HG02938 (cell line): Measurements from ENCODE around the gene KRTAP3-1.
"Not testable (repeated sequence)": the region's sequence is repeated elsewhere in the genome, so short reads cannot be mapped to it uniquely, and the experiment has no call there.

Experiments used
- ATAC-seq: cut with Tn5 transposase; IDR thresholded peaks from one replicate; pipeline ENCODE4 v1.9.1; 2021; ENCODE audit warnings: mild to moderate bottlenecking, moderate library complexity; ENCODE audit not compliant: unreplicated experiment

Gene KRTAP3-1

DNA sequence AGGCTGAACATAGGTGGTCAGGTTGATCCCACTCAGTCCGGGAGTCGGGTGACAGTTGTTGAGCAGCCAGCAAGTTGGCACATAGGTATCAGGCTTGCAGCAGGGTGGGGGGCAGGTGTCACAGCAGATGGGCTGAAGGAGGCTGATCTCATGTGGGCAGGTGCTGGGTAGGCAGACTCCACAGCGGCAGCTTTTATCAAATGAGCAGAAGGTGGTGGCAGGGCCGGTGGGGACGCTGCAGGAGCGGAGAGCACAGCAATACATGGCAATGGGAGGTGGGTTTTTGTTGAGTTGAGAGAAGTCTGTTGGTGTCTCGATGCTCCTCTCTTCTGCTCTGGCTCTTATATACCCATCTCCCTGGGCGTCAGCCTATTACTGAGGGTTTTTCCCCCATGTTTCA is at the start of gene KRTAP3-1:
TSS of gene KRTAP3-1 (minus strand) at position 318 of the 400 bp plus-strand sequence. CDS start at position 264, 54 bp downstream.
- ATAC-seq, result no peak

DNA sequence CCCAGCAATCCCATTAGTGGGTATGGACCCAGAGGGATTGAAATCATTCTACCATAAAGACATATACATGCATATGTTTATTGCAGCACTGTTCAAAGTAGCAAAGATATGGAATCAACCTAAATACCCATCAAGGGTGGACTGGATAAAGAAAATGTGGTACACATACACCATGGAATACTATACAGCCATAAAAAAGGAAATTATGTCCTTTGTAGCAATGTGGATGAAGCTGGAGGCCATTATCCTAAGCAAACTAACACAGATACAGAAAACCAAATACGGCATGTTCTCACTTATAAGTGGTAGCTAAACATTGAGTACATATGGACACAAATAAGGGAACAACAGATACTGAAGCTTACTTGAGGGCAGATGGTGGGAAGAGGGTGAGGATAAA is 48.6 kb upstream of the KRTAP3-1 start:
- no peak for ATAC-seq

DNA sequence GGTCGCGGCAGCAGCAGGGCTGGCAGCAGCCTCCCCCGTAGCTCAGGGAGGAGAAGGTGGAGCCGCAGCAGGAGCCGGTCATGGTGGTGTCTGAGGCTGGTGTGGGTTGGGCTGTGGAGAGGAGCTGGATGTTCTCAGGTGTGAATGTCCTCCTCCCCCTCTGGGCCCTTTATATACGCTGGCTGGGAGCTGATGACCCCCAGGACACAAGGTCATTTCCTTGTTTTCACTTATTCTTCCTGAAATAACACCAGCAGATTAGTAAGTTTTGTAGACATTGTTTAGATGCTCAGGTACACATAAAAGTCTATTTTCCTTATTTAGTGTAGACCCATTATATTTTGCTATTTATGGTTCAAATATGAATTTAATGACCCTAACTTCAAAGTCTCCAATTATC is 46.2 kb upstream of the KRTAP3-1 start, which contains the start of gene KRTAP2-2:
TSS of gene KRTAP2-2 (minus strand) at position 101 of the 400 bp plus-strand sequence. CDS start at position 82, 19 bp downstream.
- ATAC-seq, result not testable (repeated sequence)

DNA sequence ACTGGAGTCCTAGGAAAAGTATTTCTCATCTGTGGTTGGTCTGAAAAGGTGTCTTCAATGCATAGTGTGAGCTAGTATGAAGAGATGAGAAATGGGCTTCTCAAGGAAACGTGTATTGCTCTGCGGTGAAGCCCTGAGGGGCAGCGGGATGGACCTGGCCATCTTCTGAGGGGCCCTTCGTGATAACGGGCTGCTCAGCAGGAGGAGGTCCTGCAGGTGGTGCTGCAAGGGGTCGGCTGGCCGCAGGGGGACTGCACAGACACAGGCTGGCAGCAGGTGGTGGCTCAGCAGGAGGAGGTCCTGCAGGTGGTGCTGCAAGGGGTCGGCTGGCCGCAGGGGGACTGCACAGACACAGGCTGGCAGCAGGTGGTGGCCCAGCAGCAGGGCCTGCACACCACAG is 45.6 kb upstream of the KRTAP3-1 start:
- ATAC-seq, result not testable (repeated sequence)

DNA sequence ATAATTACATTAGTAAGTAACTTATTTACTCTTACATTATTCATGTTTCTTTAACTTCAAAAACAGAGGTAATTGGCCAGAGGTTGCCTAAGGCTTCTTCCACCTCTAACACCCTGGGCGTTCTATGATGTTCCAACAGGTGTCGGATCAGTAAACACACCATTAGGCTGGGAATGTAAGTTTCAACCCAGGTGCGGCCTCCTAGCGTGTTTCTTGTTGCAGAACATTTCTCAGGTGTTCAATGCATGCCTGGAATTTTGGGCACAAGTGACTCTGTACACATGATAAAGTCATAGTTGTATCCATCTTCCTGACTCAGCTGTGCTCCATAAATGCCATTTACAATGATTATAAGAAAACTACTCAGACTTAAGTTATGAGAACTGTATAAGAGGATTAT is 45.1 kb upstream of the KRTAP3-1 start:
- no peak for ATAC-seq

DNA sequence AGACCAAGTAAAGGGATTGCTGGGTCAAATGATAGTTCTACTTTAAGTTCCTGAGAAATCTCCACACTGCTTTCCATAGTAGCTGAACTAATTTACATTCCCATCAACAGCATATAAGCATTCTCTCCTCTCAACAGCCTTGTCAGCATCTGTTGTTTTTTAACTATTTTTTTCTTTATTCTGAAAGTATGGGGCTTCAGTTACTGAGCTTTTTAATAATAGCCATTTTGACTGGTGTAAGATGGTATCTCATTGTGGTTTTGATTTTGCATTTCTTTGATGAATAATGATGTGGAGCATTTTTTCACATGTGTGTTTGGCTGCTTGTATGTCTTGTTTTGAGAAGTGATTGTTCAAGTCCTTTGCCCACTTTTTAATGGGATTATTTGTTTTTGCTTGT is 43.6 kb upstream of the KRTAP3-1 start:
- no peak for ATAC-seq

DNA sequence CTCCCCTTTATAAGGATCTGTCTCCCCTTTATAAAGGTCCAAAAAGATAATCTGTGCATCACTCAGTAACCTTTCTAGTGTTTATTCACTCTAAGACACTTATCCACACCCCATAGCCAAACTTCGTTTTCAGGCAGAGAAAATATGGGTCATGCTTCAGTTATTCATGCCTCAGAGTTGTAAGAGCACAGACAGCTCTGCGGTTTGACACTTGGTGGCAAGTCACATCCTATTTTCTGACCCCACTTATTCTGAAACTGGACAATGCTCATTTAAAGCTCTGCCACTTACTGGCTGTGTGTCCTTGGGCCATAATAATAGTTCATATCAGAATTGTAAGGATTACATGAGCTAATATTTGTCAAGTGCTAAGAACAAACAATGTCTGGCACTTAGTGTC is 40.2 kb upstream of the KRTAP3-1 start:
- ATAC-seq, result no peak

DNA sequence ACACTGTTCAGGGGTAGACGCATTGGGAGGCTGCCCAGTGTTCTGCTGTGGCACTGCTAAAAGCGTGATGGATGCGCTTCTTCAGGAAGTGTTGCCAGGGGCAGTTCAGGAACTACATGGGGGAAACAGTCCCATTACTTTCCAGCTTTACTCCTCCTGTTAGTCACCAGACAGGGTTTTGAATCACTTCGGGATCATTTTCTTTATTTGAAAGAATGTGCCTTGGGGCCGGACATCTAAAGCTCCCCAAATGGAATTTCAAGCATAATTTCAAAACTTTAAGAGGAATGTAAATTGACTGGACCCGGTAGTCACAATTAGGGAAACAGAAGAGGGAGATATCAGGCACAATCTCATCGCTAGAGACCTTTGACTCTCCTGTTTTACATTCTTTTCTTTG is 39.5 kb upstream of the KRTAP3-1 start:
- ATAC-seq, result no peak

DNA sequence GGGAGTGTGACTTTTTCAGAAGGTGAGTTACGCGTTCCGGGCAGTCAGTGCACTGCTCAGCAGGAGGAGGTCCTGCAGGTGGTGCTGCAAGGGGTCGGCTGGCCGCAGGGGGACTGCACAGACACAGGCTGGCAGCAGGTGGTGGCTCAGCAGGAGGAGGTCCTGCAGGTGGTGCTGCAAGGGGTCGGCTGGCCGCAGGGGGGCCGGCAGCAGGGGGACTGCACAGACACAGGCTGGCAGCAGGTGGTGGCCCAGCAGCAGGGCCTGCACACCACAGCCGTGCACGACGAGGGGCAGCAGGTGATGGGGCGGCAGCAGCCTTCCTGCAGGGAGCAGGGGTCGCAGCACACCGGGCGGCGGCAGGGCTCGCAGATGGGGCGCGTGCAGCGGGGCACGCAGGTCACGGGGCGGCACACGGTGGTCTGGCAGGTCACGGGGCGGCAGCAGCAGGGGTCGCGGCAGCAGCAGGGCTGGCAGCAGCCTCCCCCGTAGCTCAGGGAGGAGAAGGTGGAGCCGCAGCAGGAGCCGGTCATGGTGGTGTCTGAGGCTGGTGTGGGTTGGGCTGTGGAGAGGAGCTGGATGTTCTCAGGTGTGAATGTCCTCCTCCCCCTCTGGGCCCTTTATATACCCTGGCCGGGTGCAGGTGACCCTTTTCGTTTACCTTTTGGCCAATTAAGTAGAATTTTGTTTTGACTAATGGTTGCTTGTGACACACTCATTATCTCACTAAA is 38.0 kb upstream of the KRTAP3-1 start, which contains the start of gene KRTAP2-1:
TSS of gene KRTAP2-1 (minus strand) at position 582 of the 731 bp plus-strand sequence. CDS start at position 533, 49 bp downstream.
- ATAC-seq, result not testable (repeated sequence)

DNA sequence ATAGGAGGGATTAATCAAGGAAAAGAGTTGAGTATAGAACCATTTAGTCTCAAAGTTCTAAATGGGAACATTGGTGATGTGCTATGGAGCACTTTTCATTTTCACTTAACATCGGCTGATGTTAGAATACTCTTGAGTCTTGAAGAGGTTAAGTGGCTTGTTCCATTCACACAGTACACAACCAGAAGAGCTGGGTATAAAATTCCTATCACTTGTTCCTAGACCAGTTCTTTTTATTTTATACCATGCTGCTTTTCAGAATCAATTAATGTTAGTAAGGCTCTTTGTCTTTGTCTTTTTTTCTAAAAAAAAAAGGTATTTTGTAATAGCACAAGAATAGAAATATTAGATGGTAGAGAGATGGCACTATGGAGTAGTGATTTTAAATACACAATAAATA is 34.0 kb upstream of the KRTAP3-1 start:
- ATAC-seq, result no peak

DNA sequence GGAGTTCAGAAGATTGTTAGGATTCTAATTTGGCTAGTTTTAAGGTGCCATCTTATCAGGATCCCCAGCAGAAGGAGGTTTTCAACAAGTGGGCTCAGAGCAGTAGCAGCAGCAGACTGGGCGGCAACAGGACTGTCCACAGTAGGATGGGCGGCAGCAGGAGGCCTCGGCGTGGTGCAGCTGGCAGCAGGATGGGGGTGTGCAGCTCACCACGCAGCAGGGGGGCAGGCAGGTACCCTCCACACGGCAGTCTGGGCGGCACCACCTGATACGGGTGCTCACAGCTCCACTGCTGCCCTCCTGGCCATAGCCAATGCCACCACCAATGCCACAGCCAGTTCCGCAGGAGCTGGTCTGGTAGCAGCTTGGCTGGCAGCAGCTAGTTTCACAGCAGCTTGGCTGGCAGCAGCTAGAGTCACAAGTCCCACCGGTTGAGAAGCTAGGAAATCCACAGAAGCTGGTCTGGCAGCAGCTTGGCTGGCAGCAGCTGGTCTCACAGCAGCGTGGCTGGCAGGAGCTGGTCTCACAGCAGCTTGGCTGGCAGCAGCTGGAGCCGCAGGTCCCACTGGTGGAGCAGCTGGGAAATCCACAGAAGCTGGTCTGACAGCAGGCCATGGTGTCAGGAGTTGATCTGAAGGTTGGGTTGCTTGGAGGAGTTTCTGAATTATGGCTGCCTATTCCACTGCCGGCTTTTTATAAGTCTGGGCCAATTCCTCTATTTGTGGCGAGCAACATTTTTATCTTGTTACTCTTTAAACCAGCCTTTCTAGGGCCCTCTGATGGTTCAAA is 32.0 kb upstream of the KRTAP3-1 start, which contains the start of gene KRTAP1-1:
TSS of gene KRTAP1-1 (minus strand) at position 668 of the 789 bp plus-strand sequence. CDS start at position 615, 53 bp downstream.
- ATAC-seq, result not testable (repeated sequence)

DNA sequence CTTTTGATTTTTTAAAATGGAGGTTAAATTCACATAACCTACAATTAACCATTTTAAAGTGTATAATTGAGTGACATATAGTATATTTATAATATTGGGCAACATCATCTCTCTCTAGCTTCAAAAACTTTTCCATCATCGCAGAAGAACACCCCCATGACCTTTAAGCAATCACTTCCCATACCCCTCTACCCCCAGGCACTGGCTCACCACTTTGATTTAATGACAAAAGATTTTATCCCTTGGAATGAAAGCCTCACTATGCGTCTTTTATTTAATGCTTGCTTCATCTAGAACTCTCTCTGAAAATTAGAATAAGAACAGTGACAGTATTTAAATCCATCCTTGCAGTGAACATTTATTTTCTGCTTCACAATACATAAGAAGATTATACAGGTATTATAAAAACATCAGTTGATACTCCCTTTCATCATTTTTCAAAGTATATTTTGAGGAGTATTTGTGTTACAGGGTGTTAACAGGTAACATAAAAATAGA is 29.0 kb upstream of the KRTAP3-1 start:
- no peak for ATAC-seq

DNA sequence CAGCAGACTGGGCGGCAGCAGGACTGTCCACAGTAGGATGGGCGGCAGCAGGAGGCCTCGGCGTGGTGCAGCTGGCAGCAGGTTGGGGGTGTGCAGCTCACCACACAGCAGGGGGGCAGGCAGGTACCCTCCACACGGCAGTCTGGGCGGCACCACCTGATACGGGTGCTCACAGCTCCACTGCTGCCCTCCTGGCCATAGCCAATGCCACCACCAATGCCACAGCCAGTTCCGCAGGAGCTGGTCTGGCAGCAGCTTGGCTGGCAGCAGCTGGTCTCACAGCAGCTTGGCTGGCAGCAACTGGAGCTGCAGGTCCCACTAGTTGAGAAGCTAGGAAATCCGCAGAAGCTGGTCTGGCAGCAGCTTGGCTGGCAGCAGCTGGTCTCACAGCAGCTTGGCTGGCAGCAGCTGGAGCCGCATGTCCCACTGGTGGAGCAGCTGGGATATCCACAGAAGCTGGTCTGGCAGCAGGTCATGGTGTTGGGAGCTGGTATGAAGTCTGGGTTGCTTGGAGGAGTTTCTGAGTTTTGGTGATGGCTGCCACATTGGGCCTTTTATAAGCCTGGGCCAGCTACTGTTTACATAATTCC is 25.5 kb upstream of the KRTAP3-1 start, which contains the start of gene KRTAP1-3:
TSS of gene KRTAP1-3 (minus strand) at position 529 of the 590 bp plus-strand sequence. CDS start at position 476, 53 bp downstream.
- ATAC-seq, result not testable (repeated sequence)

DNA sequence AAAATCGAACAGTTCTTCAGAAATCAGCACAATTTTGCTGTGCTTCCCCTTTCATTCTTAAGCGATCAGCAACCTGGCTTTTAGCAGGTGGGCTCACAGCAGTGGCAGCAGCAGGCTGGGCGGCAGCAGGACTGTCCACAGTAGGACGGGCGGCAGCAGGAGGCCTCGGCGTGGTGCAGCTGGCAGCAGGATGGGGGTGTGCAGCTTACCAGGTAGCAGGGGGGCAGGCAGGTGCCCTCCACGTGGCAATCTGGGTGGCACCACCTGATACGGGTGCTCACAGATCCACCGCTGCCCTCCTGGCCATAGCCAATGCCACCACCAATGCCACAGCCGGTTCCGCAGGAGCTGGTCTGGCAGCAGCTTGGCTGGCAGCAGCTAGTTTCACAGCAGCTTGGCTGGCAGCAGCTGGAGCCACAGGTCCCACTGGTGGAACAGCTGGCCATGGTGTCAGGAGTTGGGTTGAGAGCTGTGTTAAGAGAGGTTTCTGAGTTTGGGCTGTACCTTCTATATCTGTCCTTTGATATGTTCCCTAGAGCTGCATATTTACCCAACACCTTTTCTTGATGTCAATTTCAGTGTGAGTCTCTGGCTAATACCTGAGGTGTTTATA is 20.8 kb upstream of the KRTAP3-1 start, which contains the start of gene KRTAP1-4:
TSS of gene KRTAP1-4 (minus strand) at position 563 of the 613 bp plus-strand sequence. CDS start at position 446, 117 bp downstream.
- ATAC-seq, result no peak

DNA sequence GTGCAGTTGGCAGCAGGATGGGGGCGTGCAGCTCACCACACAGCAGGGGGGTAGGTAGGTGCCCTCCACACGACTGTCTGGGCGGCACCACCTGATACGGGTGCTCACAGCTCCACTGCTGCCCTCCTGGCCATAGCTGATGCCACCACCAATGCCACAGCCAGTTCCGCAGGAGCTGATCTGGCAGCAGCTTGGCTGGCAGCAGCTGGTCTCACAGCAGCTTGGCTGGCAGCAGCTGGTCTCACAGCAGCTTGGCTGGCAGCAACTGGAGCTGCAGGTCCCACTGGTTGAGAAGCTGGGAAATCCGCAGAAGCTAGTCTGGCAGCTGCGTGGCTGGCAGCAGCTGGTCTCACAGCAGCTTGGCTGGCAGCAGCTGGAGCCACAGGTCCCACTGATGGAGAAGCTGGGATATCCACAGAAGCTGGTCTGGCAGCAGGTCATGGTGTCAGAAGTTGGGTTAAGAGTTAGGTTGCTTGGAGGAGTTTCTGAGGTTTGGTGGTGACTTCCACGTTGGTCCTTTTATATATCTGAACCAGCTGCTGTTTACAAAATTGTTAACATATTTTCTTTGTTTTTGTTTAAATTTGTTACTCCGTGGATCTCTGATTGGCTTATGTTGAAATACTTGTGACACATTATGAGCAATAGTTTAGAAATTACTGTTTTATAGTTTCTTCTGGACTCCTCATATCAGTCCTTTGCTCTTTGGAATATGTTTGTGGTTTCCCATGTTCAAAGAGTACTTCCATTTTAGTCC is 18.0 kb upstream of the KRTAP3-1 start, which contains the start of gene KRTAP1-5:
TSS of gene KRTAP1-5 (minus strand) at position 494 of the 757 bp plus-strand sequence. CDS start at position 441, 53 bp downstream.
- ATAC-seq, result no peak

DNA sequence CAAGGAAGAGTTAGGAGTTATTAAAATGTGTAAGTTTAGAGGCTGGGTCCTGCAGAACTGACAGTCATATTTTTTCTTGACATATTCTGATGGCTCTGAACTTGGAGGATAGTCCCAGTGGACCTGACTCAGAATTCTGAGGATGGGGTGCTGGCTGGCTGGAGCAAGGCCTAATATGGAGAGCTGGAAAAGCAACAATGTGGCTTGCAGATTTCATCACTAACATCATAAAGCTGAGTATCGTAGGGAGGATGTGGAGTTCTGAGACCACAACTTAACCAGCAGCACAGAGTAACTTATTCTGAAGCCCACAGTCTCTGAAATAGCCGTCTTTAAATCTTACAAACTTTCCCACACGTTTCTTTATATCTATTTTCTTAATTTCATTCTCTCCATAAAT is 15.8 kb upstream of the KRTAP3-1 start:
- no peak for ATAC-seq

DNA sequence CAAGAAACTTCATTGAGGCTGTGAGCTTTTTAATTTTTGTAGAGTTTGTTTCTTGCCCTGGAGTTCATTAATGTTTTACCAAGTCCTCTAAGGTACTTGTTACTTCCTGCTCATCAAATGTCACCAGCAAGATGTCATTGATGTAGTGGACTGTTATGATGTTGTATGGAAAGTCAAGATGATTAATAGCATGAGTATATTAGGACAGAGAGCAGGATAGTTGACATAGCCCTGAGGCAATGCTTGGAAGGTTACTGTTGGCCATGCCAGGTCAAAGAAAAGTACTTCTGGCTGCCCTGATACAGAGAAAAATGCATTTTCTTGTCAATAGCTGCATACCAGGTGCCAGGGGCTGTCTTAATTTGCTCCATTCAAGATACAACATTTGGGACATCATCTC is 11.4 kb upstream of the KRTAP3-1 start:
- no peak for ATAC-seq

DNA sequence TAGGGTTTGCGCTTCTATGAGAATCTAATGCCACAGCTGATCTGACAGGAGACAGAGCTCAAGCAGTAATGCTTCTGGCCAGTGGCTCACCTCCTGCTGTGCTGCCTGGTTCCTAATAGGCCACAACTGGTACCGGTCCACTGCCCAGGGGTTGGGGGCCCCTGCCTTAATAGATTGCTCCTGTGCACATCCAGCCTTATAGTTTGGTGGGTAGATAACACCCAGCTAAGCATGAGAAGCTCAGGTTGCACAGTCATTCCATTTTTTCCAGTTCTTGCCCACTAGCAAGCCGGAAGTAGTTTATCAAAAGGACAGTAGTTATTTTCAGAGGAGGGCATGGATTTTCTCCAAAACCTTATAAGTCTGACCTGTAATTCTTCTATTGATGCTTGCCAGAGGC is 10.5 kb upstream of the KRTAP3-1 start:
- no peak for ATAC-seq

DNA sequence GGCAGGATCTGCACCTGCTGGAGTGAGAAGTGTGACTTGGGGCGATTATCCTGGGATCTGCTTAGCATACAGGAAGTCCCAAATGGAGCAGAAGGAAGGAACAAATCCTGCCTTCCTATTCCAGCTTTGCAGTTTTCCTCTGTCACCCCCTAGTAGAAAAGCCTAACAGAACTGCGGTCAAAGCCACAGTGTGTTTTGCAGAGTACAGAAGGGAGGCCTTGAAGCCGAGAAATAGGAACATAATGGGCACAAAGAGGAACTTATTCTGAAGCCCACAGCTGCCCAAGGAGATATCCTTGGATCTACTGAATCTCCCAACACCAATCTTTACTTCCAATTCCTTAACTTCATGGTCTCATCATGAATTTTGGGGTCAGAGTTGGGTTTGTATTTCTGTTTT is 9.6 kb upstream of the KRTAP3-1 start:
- ATAC-seq, result no peak
